Activated naive CD4-positive, alpha-beta T cell treated with anti-CD3 and anti-CD28 coated beads, Interleukin-2, amount 50 U/mL, for 24 hours (primary cell): ENCODE data around the gene PLEKHJ1.
"Not testable (repeated sequence)": the region's sequence is repeated elsewhere in the genome, so short reads cannot be mapped to it uniquely, and the experiment has no call there.

Source experiments
- H3K27ac Mint-ChIP-seq: one replicate; pipeline ENCODE4 v1.8.0; 2021; ENCODE audit warnings: mild to moderate bottlenecking, mixed read lengths
- H3K27me3 Mint-ChIP-seq: one replicate; pipeline ENCODE4 v1.8.0; 2021; ENCODE audit warnings: mixed read lengths
- H3K36me3 Mint-ChIP-seq: one replicate; pipeline ENCODE4 v1.8.0; 2021; ENCODE audit warnings: mixed read lengths
- H3K4me1 Mint-ChIP-seq: one replicate; pipeline ENCODE4 v1.8.0; 2021; ENCODE audit warnings: mixed read lengths
- H3K4me3 Mint-ChIP-seq: one replicate; pipeline ENCODE4 v1.8.0; 2021; ENCODE audit warnings: mild to moderate bottlenecking, mixed read lengths
- H3K9me3 Mint-ChIP-seq: one replicate; pipeline ENCODE4 v1.8.0; 2021; ENCODE audit warnings: mixed read lengths

The PLEKHJ1 gene, protein sequence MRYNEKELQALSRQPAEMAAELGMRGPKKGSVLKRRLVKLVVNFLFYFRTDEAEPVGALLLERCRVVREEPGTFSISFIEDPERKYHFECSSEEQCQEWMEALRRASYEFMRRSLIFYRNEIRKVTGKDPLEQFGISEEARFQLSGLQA

DNA sequence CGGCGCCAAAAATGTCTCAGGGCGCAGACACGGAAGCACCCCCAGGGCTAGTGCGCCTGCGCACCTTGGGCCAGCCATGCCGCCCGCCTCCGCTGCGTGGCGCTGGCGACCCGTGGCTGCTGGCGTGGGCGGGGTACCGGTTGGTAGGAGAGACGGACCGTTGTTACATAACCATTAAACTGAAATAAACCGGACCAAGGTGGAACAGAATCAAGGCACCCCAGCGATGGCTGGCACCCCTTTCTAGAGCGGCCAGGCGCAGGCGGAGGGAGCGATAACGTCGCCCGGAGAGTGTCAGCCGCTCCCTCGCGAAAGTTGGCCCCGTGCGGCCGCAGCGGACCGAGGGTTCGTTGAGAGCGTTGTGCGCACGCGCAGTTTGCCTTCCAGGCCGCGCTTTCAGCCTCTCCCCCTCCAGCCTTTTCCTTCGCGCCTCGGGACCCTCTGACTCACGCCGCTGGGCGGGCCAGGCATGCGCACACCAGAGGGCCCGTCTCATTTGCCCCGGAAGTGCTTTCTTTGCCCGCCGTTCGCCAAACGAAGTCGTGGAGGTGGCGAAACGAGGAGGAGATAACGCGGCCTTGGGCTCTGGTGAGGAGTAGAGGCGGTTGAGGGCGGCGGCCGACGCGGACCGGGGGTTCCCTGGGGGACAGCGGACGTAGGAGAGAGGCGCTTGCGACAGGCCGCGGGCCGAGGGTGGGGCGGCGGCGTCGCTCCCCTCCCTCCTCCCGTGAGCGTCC, at the start of gene PLEKHJ1, which contains the start of gene SF3A2:
TSS of gene PLEKHJ1 (minus strand) at position 16 of the 737 bp plus-strand sequence. CDS start 81 bp downstream, outside the sequence.
TSS of gene SF3A2 (plus strand) at position 511 of the 737 bp plus-strand sequence. CDS start 6,595 bp downstream, outside the sequence.
- Mint-ChIP-seq H3K36me3 (peaks cover 13% of the 10 kb centered on the region), H3K4me1 (peaks cover 57% of the 10 kb centered on the region), H3K27ac (peak within 1 kb of the TSS; percentile 96), H3K27me3 (no peaks in the 10 kb centered on the region), H3K9me3 (no peaks in the 10 kb centered on the region), H3K4me3 (peak within 1 kb of the TSS; percentile 97)

DNA sequence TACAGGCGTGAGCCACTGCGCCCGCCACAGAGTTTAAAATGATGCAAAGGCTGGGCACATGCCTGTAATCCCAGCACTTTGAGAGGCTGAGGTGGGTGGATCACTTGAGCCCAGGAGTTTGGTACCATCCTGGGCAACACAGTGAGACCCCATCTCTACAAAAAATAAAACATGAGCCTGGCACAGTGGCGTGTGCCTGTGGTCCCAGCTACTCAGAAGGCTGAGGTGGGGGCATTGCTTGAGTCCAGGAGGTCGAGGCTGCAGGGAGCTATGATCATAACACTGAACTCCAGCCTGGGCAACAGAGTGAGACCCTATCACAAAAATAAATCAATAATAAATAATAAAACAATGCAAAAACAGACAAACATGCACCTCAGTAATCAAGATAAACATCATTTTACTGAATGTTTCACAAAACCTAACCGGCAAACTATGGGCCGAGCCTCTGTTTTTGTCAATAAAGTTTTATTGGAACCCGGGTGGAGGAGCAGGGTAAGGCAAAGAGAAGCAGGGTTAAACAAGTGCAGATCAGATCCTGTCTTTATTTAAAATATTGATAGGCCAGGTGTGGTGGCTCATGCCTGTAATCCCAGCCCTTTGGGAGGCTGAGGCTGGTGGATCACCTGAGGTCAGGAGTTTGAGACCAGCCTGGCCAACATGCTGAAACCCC, 47.8 kb upstream of the PLEKHJ1 start:
- H3K4me3 Mint-ChIP-seq: no peak overlapping the region
- H3K4me1 Mint-ChIP-seq: peaks cover 13% of the 10 kb centered on the region
- H3K27me3 Mint-ChIP-seq: no peaks in the 10 kb centered on the region
- no peaks in the 10 kb centered on the region for H3K9me3 Mint-ChIP-seq
- H3K36me3 Mint-ChIP-seq: no peaks in the 10 kb centered on the region
- peak overlapping the region; percentile 46 for H3K27ac Mint-ChIP-seq

DNA sequence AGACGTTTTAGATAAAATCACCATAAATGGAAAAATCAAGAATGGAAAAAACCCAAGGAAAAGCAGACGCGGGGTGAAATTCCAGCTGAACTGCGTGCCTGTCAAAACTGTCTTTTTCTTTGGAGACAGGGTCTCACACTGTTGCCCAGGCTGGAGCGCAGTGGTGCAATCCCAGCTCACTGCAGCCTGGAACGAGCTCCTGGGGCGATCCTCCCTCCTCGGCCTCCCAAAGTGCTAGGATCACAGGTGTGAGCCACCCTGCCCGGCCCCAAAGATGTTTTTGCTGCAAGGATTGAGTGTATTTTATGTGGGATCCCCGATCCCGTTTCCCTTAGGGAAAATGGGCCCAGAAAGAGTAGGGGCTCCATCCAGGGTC, 46.7 kb upstream of the PLEKHJ1 start:
- Mint-ChIP-seq H3K4me1 (peaks cover 5% of the 10 kb centered on the region), H3K9me3 (no peaks in the 10 kb centered on the region), H3K4me3 (peak overlapping the region; percentile 64), H3K27me3 (no peaks in the 10 kb centered on the region), H3K27ac (no peak overlapping the region), H3K36me3 (no peaks in the 10 kb centered on the region)

DNA sequence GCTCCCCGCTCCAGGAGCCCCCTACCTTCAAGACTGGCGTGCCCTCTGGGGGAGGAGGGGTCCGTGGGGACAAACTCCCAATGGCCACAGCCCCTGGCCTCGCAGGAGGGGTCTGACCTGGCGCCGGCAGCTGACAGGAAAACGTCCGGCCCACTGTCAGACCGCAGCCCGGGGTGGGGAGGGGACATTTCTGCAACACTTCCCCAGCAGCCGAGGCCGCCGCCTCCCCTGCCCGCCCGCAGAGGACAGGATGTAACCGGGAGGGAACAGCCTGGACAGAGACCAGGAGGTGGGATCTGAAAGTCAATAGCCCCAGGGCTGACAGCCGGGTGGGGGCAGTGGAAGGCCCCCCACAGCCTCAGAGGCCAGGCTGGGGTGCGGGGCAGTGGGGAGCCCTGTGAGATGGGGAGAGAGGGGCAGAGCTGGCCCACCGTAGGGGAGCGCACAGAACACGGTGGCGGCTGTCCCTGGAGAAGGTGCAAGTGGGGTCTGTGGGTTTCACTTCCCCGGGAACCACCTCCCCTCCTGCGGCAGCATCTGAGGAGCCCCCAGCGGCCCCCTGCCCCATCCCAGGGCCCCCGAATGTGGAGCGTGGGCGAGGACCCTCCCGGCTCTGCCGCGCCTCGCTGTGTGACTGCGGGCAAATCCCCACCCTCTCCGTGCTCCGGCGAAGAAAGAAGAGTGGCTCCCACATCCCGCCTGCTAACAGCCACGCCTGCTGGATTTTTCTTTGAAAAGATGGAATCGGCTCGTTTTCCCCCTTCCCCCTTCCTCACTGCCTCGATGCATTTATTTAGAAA, 46.1 kb upstream of the PLEKHJ1 start, which contains the start of gene PEAK3:
TSS of gene PEAK3 (minus strand) at position 114 of the 800 bp plus-strand sequence. CDS start 1,244 bp downstream, outside the sequence.
- peaks cover 5% of the 10 kb centered on the region for H3K4me1 Mint-ChIP-seq
- no peaks in the 10 kb centered on the region for H3K36me3 Mint-ChIP-seq
- no peak within 1 kb of the TSS for H3K27ac Mint-ChIP-seq
- no peaks in the 10 kb centered on the region for H3K27me3 Mint-ChIP-seq
- peak within 1 kb of the TSS; percentile 72 for H3K4me3 Mint-ChIP-seq
- no peaks in the 10 kb centered on the region for H3K9me3 Mint-ChIP-seq

DNA sequence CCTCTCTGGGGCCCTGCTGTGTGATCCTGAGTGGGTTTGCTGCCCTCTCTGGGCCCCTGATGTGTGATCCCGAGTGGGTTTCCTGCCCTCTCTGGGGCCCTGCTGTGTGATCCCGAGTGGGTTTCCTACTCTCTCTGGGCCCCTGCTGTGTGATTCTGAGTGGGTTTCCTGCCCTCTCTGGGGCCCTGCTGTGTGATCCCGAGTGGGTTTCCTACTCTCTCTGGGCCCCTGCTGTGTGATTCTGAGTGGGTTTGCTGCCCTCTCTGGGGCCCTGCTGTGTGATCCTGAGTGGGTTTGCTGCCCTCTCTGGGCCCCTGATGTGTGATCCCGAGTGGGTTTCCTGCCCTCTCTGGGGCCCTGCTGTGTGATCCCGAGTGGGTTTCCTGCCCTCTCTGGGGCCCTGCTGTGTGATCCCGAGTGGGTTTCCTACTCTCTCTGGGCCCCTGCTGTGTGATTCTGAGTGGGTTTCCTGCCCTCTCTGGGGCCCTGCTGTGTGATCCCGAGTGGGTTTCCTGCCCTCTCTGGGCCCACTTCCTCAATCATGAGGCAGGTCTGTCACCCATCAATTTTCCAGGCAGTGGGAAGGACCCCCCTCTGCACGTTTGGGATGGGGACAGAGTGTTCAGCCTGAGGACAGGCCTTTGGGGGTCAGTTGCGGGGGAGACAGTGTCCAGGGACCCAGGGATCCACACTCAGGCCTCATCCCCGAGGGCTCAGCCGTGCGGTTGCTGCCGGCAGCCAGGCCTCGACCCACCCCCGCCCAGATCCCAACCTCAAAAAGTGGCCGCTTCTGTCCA, 45.3 kb upstream of the PLEKHJ1 start:
- H3K27me3 Mint-ChIP-seq, H3K9me3 Mint-ChIP-seq, H3K36me3 Mint-ChIP-seq, H3K27ac Mint-ChIP-seq, H3K4me1 Mint-ChIP-seq: not testable (repeated sequence)
- H3K4me3 Mint-ChIP-seq: peak overlapping the region; percentile 72

DNA sequence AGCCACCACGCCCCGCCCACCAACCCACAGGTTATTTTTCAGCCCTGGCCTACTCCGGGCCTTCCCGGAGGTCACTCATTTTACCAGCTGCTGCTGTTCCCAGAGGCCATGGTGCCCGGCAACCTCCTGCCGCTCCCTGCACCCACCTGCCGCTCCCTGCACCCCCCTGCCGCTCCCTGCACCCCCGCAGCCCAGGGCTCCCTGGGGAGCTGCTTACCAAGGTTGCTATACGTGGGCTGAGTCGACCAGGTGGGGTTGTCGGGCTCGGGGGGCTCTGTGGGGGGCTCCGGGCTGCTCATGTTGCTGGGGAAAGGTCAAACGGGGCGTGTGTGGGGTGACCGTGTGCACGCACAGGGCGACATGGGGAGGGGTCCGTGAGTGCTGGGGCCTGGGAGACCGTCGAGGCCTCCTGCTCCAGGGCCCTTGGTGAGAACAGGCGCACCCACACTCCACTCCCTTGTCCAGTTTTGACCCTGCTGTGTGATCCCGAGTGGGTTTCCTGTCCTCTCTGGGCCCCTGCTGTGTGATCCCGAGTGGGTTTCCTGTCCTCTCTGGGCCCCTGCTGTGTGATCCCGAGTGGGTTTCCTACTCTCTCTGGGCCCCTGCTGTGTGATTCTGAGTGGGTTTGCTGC, 44.6 kb upstream of the PLEKHJ1 start:
- Mint-ChIP-seq H3K4me1 (peaks cover 5% of the 10 kb centered on the region), H3K9me3 (no peaks in the 10 kb centered on the region), H3K4me3 (no peak overlapping the region), H3K27me3 (no peaks in the 10 kb centered on the region), H3K27ac (no peak overlapping the region), H3K36me3 (no peaks in the 10 kb centered on the region)

DNA sequence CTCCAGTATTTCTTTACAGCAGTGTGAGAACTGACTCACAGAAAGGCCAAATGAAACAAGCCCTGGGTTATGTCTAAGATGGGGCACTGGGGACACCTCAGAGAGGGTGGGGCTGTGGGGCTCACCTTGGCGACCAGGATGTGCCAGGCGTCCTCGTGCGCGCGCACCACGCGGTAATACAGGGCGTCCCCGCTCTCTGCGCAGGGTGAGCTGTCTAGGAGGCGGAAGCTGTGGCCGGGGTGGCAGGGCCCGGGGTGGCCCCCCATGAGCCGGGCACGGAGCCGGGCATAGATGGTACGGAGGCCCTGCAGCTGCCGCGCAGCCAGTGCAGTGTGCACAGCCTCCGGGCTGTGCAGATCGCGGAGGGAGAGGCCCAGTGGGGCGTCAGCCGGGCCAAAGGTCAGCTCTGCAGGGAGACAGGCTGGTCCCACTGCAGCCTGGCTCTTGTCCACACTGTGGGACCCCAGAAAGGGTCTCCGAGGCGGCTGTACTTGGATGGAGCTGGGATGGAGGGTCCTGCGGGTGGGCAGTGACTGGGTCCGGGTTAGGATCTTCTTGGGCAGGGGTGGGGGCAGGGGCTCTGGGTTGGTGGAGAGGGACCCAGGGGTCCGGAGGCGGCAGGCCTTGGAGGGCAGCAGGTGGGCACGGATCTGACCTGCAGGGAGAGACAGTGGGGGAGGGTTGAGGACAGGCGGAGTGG, 42.5 kb upstream of the PLEKHJ1 start:
- Mint-ChIP-seq H3K27ac (no peak overlapping the region), H3K36me3 (peaks cover 3% of the 10 kb centered on the region), H3K9me3 (no peaks in the 10 kb centered on the region), H3K27me3 (no peaks in the 10 kb centered on the region), H3K4me3 (no peak overlapping the region), H3K4me1 (peaks cover 19% of the 10 kb centered on the region)

DNA sequence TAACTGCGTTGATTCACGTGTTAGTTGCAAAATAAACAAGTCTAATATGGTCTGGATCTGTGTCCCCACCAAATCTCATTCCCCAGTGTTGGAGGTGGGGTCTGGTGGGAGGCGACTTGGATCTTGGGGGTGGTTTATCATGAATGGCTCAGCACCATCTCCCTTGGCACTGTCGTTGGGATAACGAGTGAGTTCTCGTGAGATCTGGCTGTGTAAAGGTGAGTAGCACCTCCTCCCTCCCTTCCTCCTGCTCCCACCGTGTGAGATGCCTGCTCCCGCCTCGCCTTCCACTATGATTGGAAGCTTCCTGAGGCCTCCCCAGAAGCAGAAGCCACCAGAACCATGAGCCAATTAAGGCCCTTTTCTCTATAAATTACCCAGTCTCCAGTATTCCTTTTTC, 41.0 kb upstream of the PLEKHJ1 start:
- no peaks in the 10 kb centered on the region for H3K27me3 Mint-ChIP-seq
- no peak overlapping the region for H3K27ac Mint-ChIP-seq
- H3K9me3 Mint-ChIP-seq: no peaks in the 10 kb centered on the region
- H3K36me3 Mint-ChIP-seq: peaks cover 6% of the 10 kb centered on the region
- H3K4me3 Mint-ChIP-seq: no peak overlapping the region
- H3K4me1 Mint-ChIP-seq: peaks cover 20% of the 10 kb centered on the region

DNA sequence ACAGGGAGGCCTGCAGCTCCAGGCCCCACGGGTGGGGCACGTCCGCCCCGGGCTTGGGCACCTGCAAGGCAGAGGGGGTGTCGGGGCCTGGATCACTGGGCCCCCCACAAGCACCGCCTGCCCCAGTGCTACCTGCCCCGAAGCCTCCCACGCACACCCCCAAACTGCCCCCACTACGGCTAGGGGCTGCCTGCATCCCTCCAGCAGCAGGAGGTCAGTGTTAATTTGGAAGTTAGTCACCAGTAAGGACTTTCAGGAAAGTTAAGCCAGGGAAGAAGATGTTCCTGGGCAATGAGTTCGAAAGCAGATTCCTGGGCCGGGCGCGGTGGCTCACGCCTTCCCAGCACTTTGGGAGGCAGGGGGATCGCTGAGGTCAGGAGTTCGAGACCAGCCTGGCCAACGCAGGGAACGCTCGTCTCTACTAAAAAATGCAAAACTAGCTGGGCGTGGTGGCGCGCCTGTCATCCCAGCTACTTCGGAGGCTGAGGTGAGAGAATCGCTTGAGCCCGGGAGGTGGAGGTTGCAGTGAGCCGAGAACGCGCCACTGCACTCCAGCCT, 40.4 kb upstream of the PLEKHJ1 start:
- H3K4me3 Mint-ChIP-seq: no peak overlapping the region
- H3K27ac Mint-ChIP-seq: peak overlapping the region; percentile 23
- peaks cover 9% of the 10 kb centered on the region for H3K36me3 Mint-ChIP-seq
- H3K4me1 Mint-ChIP-seq: peaks cover 24% of the 10 kb centered on the region
- H3K27me3 Mint-ChIP-seq: no peaks in the 10 kb centered on the region
- H3K9me3 Mint-ChIP-seq: no peaks in the 10 kb centered on the region

DNA sequence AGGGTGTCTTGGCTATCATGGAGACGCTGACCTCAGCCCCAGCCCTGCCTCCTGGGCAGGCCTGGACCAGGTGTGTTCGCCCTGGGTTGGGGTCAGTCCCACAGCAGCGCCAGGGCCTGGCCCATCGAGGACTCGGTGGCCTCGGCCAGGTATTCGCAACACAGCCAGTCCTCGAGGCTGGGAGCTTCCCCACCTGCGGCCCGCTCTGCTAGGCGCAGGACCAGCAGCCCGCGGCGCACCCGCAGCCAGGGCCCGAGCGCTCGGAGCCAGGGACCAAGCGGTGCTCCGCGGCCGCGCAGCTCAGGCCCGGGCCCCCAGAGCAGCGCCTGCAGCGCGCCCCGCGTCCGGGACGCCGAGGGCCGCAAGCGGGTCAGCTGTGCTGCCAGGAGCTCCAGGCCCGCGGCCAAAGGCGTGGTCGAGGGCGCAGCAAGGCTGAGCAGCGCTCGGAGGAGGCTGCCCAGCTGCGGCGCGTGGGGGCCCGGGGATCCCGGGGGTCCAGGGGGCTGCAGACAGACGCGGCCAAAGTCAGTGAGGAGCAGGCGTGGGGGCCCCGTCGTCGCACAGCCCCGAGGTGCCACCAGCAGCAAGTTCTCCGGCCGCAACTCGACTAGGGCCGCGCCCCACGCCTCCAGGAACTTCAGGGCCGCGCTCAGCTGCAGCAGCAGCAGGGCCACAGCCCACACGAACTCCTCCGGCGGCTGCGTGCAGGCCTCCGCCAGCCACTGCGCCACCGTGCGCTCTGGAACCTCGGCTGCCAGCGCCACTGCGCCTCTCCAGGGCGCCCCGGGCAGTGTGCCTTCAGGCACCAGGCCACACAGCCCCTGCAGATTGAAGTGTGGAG, 39.7 kb upstream of the PLEKHJ1 start:
- no peaks in the 10 kb centered on the region for H3K27me3 Mint-ChIP-seq
- H3K4me1 Mint-ChIP-seq: peaks cover 25% of the 10 kb centered on the region
- H3K27ac Mint-ChIP-seq: no peak overlapping the region
- no peak overlapping the region for H3K4me3 Mint-ChIP-seq
- H3K9me3 Mint-ChIP-seq: no peaks in the 10 kb centered on the region
- peaks cover 11% of the 10 kb centered on the region for H3K36me3 Mint-ChIP-seq

DNA sequence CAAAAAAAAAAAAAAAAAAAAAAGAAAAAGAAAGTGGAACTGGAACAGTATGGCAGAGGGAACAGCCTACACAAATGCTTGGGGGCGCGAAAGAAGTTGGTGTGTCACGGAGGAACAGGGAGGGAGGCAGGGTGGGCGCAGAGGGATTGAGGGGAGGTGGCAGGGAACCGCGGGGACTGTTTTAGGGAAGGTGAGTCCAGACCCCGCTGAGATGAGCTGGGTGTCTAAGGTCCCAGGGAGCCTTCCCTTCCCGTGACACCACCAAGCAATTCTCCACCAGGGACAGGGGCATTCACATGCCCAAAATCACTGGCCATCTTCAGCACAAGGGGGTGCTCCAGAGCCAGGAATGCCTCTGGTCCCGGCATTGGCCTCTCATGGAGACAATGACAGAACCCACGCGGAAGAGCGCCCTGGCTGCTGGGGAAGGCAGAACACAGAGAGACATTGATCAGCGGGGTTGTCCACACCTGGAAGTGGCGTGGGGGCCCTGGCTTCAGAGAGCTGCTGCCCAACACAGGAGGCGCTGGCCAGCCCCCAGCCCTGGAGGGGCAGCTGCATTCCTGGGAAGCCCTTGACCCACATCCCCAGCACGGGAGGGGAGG, 38.9 kb upstream of the PLEKHJ1 start:
- Mint-ChIP-seq H3K27me3 (no peaks in the 10 kb centered on the region), H3K9me3 (no peaks in the 10 kb centered on the region), H3K27ac (peak overlapping the region; percentile 87), H3K4me1 (peaks cover 25% of the 10 kb centered on the region), H3K4me3 (peak overlapping the region; percentile 7), H3K36me3 (peaks cover 11% of the 10 kb centered on the region)

DNA sequence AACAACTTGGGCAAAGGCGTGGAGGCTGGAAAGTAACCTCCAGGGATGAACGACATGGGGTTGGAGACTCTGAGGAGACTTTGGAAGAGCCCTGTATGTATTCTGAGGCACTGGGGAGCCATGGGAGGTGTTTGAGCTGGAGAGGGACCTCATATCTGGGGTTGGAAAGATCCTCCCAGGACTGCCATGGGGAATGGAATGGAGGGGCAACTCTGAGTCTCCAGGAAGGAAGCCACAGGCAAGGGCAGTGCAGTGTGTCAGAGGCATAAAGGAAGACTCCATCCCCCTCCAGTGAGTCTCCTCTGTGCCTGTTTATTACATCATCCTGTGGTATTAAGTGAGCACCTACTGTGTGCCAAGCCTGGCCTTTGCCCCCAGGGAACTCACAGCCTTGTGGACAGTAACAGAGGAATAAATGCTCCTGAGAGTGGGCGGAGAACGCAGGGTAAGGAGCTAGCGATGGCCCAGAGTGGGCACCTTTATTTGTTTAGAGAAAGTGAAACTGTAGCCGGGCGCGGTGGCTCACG, 38.1 kb upstream of the PLEKHJ1 start:
- Mint-ChIP-seq H3K4me3 (peak overlapping the region; percentile 82), H3K27me3 (no peaks in the 10 kb centered on the region), H3K36me3 (peaks cover 11% of the 10 kb centered on the region), H3K9me3 (no peaks in the 10 kb centered on the region), H3K4me1 (peaks cover 25% of the 10 kb centered on the region), H3K27ac (peak overlapping the region; percentile 90)
